ENCODE data around the gene SMARCAL1. TPM values are rescaled to one million over a fixed set of nuclear protein-coding genes. Genes with fewer than 3 reads are reported as not detected.

Gene SMARCAL1
- total RNA-seq, 1 donor from 2014 or later: 29.1 TPM

DNA sequence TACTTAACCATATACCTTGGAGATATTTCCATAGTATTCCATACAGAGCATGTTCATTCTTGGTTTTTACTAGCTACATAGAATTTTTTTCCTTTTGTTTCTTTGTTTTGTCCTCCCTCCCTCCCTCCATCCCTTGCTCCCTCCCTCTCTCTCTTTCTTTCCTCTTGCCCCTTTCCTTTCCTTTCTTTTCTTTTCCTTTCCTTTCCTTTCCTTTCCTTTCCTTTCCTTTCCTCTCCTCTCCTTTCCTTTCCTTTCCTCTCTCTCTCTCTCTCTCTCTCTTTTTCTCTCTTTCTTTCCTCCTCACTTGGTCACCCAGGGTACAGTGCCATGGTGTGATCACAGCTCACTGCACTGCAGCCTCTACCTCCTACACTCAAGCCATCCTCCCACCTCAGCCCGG, 114.7 kb downstream of the SMARCAL1 start:
- Mint-ChIP-seq H3K36me3 (ENCODE audit: low read depth) (no peaks in the 10 kb centered on the region), H3K4me3 (no peak overlapping the region), H3K27ac (no peak overlapping the region), H3K4me1 (ENCODE audit: low read depth) (no peaks in the 10 kb centered on the region), H3K27me3 (ENCODE audit: insufficient read depth) (no peaks in the 10 kb centered on the region), H3K9me3 (no peaks in the 10 kb centered on the region)
- intact Hi-C loops (cut with micrococcal nuclease): no loop called here
- no peak for DNase-seq (ENCODE audit: low spot score)

DNA sequence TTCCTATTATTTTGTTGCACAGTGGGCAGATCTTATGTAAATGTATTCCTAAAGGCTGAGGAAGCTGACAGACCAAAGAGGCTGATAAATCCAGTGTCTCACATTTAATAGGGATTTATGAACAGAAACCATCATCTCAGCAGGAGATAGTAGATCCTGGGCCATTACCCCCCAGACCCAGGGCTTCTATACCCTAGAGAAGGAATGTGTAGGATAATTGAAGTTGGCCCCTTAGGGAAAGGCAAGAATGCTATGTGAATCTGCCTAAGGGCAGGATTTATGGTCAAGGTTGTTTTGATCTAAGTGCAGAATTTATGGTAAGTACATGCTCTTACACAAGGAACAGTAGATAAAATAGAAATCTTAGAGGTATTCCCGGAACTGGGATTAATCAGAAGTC, 115.3 kb downstream of the SMARCAL1 start:
- no peaks in the 10 kb centered on the region for H3K4me1 Mint-ChIP-seq (ENCODE audit: low read depth)
- no peak overlapping the region for H3K27ac Mint-ChIP-seq

DNA sequence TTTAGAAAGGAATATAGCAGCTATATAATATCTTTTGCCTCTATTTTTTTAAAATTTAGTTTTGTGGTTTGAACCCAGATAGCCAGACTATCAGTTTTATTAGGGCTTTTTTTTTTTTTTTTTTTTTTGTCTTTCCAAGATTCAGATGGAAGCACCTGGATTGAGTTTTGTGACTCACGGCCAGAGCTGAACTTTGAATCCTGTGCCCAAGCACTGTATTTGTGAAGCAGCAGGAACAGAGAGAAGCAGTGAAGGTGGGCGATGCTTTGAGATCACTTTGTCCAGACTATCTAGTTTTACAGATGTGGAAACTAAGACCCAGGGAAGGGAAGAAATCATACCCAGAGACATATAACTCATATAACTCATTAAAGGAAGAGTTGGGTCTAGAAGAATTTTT, 120.3 kb downstream of the SMARCAL1 start:
- intact Hi-C loops (cut with micrococcal nuclease): no loop called here
- Mint-ChIP-seq H3K4me1 (ENCODE audit: low read depth) (peaks cover 8% of the 10 kb centered on the region), H3K36me3 (ENCODE audit: low read depth) (no peaks in the 10 kb centered on the region), H3K9me3 (no peaks in the 10 kb centered on the region), H3K4me3 (no peak overlapping the region), H3K27ac (no peak overlapping the region), H3K27me3 (ENCODE audit: insufficient read depth) (no peaks in the 10 kb centered on the region)
- DNase-seq (ENCODE audit: low spot score): no peak

More for the DNA sequence above, 115.3 kb downstream of the SMARCAL1 start:
- no peak for DNase-seq (ENCODE audit: low spot score)
- Mint-ChIP-seq H3K36me3 (ENCODE audit: low read depth) (no peaks in the 10 kb centered on the region), H3K27me3 (ENCODE audit: insufficient read depth) (no peaks in the 10 kb centered on the region), H3K4me3 (no peak overlapping the region), H3K9me3 (no peaks in the 10 kb centered on the region)
- intact Hi-C loops (cut with micrococcal nuclease): no loop called here

Other genes starting within 250 kb of the SMARCAL1 start
- gene MARCHF4, start 40.0 kb upstream of the SMARCAL1 start, total RNA-seq: not detected in 2 replicates
- 2,803 and 2,922 TPM in 2 replicates for gene RPL37A, start 86.4 kb downstream of the SMARCAL1 start, total RNA-seq
- 11.1 and 12.3 TPM in 2 replicates for gene IGFBP2, start 220.9 kb downstream of the SMARCAL1 start, total RNA-seq